ENCODE data around the gene NKD2. TPM values are rescaled to one million over a fixed set of nuclear protein-coding genes. Genes with fewer than 3 reads are reported as not detected.

NKD2 gene
- total and polyA plus RNA-seq, 2 of the 4 experiments (the other 2 are of a cell fraction) = not detected

DNA sequence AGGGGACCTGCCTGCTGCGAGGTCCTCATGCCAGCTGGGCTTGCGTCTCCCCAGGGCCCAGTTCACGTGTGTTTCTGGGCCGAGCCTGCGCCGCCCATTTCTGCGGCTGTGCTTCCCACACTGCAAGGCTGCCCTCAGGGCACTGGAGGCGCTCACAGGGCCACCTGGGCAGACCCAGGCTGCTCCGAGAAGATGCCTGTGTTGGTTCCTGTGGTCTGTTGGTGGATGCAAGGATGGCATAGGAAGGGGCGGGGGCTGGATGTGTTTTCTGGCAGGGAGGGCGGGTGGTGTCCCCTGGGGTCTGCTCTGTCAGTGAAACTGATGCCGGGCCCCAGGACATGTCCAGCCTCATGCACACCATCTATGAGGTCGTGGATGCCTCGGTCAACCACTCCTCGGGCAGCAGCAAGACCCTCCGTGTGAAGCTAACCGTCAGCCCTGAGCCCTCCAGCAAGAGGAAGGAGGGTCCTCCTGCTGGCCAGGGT, 25.9 kb downstream of the NKD2 start:
- CTCF ChIA-PET = no interaction called here
- DNase-seq = no peak

More for the DNA sequence above, 25.9 kb downstream of the NKD2 start:
- ATAC-seq (ENCODE audit: low read depth) = no peak
- Histone ChIP-seq H3K4me2 (ENCODE audit: low read depth, low read length) (no peak overlapping the region), H4K91ac (ENCODE audit: insufficient read depth, low read depth, low read length) (no peak overlapping the region), H4K20me1 (ENCODE audit: insufficient read depth, low read length) (no peaks in the 10 kb centered on the region), H3K23ac (ENCODE audit: low read depth, low read length) (no peak overlapping the region), H3K18ac (ENCODE audit: low read depth, low read length) (no peak overlapping the region), H3K9me3 (ENCODE audit: control insufficient read depth, insufficient read depth, low read length) (no peaks in the 10 kb centered on the region), H3K4me3 (ENCODE audit: insufficient read depth, low read depth, low read length) (no peak overlapping the region), H3K36me3 (ENCODE audit: control insufficient read depth, insufficient read depth, low read length) (no peaks in the 10 kb centered on the region), H2BK15ac (ENCODE audit: low read depth, low read length) (no peak overlapping the region), H2BK120ac (ENCODE audit: low read depth, low read length) (no peak overlapping the region), H2AFZ (replicated peaks; ENCODE audit: low read length, poor library complexity) (no peak overlapping the region), H4K8ac (ENCODE audit: low read depth in 2 of 2, low read length in 2 of 2) (no peak overlapping the region), H3K27me3 (ENCODE audit: control insufficient read depth, insufficient read depth, low read length) (peaks cover 12% of the 10 kb centered on the region), H3K56ac (ENCODE audit: extremely low read depth, insufficient read depth, low read length) (no peak overlapping the region), H4K5ac (ENCODE audit: low read depth, low read length) (no peak overlapping the region), H2AK5ac (ENCODE audit: low read depth, low read length) (no peak overlapping the region), H2BK20ac (ENCODE audit: low read depth, low read length) (no peak overlapping the region), H3K4ac (ENCODE audit: low read depth, low read length) (no peak overlapping the region), H2BK5ac (ENCODE audit: low read depth, low read length, poor library complexity, severe bottlenecking) (no peak overlapping the region), H3K9ac (ENCODE audit: low read depth, low read length) (no peak overlapping the region), H3K14ac (replicated peaks; ENCODE audit: low read depth, low read length) (no peak overlapping the region), H3K4me1 (ENCODE audit: control insufficient read depth, insufficient read depth, low read length) (no peaks in the 10 kb centered on the region), H3K9me1 (ENCODE audit: insufficient read depth, low read length) (no peaks in the 10 kb centered on the region), H2AK9ac (replicated peaks; ENCODE audit: low read depth, low read length, poor library complexity) (no peak overlapping the region), H3K79me1 (ENCODE audit: low read depth in 1 of 2, low read length in 2 of 2) (no peaks in the 10 kb centered on the region), H3K27ac (ENCODE audit: insufficient read depth, low read length) (no peak overlapping the region)
- dilution Hi-C loops (cut with HindIII; ENCODE audit: low sequenced_read_pairs, unreplicated experiment) = no loop called here
- WGBS, 2 experiments (ENCODE audit: extremely low coverage in 2 of 2, insufficient read length in 1 of 2) = 90% methylated on average over 6 of the region's 17 CpGs; no CpG with 5 or more reads in 1 of the 2 experiments
- in situ Hi-C loops (cut with MboI; ENCODE audit: low sequenced_read_pairs) = no loop called here
- POLR2A ChIA-PET (ENCODE audit: unreplicated experiment) = no interaction called here
- TF ChIP-seq POLR2A (IDR thresholded peaks at IDR 0.05; ENCODE audit: low read depth, low read length) (no peak), CEBPB (IDR thresholded peaks at IDR 0.05; ENCODE audit: low read depth, low read length) (no peak), SMC3 (IDR thresholded peaks at IDR 0.05; ENCODE audit: low read depth, low read length) (no peak), FOS (IDR thresholded peaks at IDR 0.05; ENCODE audit: low read depth, low read length) (no peak), MAZ (IDR thresholded peaks at IDR 0.05; ENCODE audit: borderline replicate concordance, low read depth, low read length) (no peak), MXI1 (IDR thresholded peaks at IDR 0.05; ENCODE audit: borderline replicate concordance, low read depth, low read length) (no peak), BHLHE40 (IDR thresholded peaks at IDR 0.05; ENCODE audit: low read depth, low read length) (no peak), MAFK (IDR thresholded peaks at IDR 0.05; ENCODE audit: low read depth, low read length) (no peak), CHD1 (IDR thresholded peaks at IDR 0.05; ENCODE audit: low read depth, low read length) (no peak)
- no TSS peak for BruUV-seq (replicated peaks)
- intact Hi-C loops (cut with micrococcal nuclease) = no loop called here

Measured in IMR-90 (cell line).